Measurements from ENCODE around the gene CLIP2.

DNA sequence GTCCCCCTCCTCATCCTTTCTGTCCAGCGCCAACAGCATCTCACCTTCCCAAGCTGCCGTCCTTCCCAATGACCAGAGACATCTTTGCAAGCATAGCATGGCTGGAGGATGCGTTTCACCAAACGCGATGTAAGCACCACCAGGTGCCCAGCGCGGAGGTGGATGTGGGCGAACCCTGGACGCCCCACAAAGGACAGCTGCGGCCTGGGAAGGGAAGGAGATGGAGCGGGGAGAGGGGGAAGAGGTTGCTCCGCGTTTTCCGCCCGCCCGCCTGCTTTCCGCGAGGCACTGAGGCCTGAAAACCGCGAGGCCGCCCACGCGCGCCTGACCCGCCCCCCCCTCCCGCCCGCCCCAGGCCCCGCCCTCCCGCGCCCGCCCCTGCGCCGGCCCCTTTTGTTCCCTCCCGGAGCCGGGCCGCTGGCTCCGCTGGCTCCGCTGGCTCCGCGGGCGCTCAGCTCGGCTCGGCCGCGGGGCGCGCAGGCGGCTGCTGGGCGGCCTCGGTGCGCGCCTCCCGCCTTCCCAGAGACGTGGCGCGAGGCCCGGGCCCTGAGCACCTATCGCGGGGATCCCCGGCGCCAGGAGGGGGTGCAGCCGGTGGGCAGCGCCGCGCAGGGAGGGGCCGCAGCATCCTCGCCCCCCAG, at the start of gene CLIP2:
- TF ChIP-seq, protein P1, sequence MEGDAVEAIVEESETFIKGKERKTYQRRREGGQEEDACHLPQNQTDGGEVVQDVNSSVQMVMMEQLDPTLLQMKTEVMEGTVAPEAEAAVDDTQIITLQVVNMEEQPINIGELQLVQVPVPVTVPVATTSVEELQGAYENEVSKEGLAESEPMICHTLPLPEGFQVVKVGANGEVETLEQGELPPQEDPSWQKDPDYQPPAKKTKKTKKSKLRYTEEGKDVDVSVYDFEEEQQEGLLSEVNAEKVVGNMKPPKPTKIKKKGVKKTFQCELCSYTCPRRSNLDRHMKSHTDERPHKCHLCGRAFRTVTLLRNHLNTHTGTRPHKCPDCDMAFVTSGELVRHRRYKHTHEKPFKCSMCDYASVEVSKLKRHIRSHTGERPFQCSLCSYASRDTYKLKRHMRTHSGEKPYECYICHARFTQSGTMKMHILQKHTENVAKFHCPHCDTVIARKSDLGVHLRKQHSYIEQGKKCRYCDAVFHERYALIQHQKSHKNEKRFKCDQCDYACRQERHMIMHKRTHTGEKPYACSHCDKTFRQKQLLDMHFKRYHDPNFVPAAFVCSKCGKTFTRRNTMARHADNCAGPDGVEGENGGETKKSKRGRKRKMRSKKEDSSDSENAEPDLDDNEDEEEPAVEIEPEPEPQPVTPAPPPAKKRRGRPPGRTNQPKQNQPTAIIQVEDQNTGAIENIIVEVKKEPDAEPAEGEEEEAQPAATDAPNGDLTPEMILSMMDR (conservative IDR thresholded peaks at IDR 0.05; ENCODE audit: low read length), result no peak
- no peak for TF ChIP-seq EZH2phosphoT487 (IDR thresholded peaks at IDR 0.05; ENCODE audit: borderline replicate concordance, low read depth, low read length)

Measured in OCI-LY7 (cell line).